Neural cell (in vitro differentiated cells): ENCODE data around the gene EEIG2.

Experiments
- CTCF ChIP-seq: fragments of 450-650 bp; IDR thresholded peaks from 2 replicates; pipeline ENCODE4 v1.5.1; 2014; ENCODE audit warnings: antibody characterized with exemption, mild to moderate bottlenecking, moderate library complexity; ENCODE audit not compliant: poor library complexity, severe bottlenecking
- EZH2 ChIP-seq: fragments of 200-600, 300-800 bp; shearing (Covaris generic), sonication (generic); IDR thresholded peaks from 2 replicates; pipeline ENCODE4 v1.6.1; 2014; ENCODE audit warnings: antibody characterized with exemption, low read length, borderline replicate concordance, mild to moderate bottlenecking; ENCODE audit not compliant: insufficient read depth, poor library complexity, severe bottlenecking
- MXI1 ChIP-seq: fragments of 450-650 bp; conservative IDR thresholded peaks from 2 replicates; pipeline ENCODE4 v1.6.1; 2014; ENCODE audit warnings: antibody characterized with exemption, mild to moderate bottlenecking; ENCODE audit not compliant: poor library complexity, severe bottlenecking
- POLR2AphosphoS5 ChIP-seq: IDR thresholded peaks from 2 replicates; pipeline ENCODE4 v1.6.1; 2012
- REST ChIP-seq: IDR thresholded peaks from 2 replicates; pipeline ENCODE4 v1.6.1; 2012; ENCODE audit warnings: borderline replicate concordance

- TF ChIP-seq REST (no peak), MXI1 (no peak), CTCF (no peak), POLR2AphosphoS5 (no peak), EZH2 (no peak)
These were observed 5.6 kb downstream of the EEIG2 start for GRCh38 chr1:108565512-108565911.
